DOHH2 (cell line): Measurements from ENCODE around the gene GUK1.

Experiments
- H3F3A ChIP-seq: fragments of 200-600 bp; sonication (generic), shearing (Covaris generic); 2 replicates; pipeline ENCODE4 v1.6.0; 2016; ENCODE audit warnings: antibody characterized with exemption, mild to moderate bottlenecking; ENCODE audit not compliant: control insufficient read depth, insufficient read depth
- H3K27ac ChIP-seq: fragments of 200-600 bp; sonication (generic); 2 replicates; pipeline ENCODE4 v1.5.1; 2014; ENCODE audit warnings: low read depth, mild to moderate bottlenecking, low read length, moderate library complexity
- H3K27me3 ChIP-seq: fragments of 200-600 bp; sonication (generic); 2 replicates; pipeline ENCODE4 v1.6.1; 2014; ENCODE audit warnings: mild to moderate bottlenecking, low read length, mixed read lengths; ENCODE audit not compliant: control insufficient read depth
- H3K36me3 ChIP-seq: fragments of 200-600 bp; sonication (generic); 2 replicates; pipeline ENCODE4 v1.6.1; 2014; ENCODE audit warnings: mild to moderate bottlenecking, low read length, moderate library complexity, mixed read lengths; ENCODE audit not compliant: control insufficient read depth
- H3K4me1 ChIP-seq: fragments of 200-600 bp; sonication (generic); 2 replicates; pipeline ENCODE4 v1.6.1; 2014; ENCODE audit warnings: mild to moderate bottlenecking, low read length, mixed read lengths; ENCODE audit not compliant: control insufficient read depth
- H3K4me2 ChIP-seq: fragments of 200-600 bp; sonication (generic); 2 replicates; pipeline ENCODE4 v1.6.0; 2014; ENCODE audit warnings: mild to moderate bottlenecking, low read length, moderate library complexity
- H3K4me3 ChIP-seq: fragments of 200-600 bp; sonication (generic); 2 replicates; pipeline ENCODE4 v1.5.1; 2014; ENCODE audit warnings: mild to moderate bottlenecking, low read length, mixed read lengths
- H3K79me2 ChIP-seq: fragments of 200-600 bp; sonication (generic); 2 replicates; pipeline ENCODE4 v1.6.1; 2014; ENCODE audit warnings: mild to moderate bottlenecking, low read length, mixed read lengths; ENCODE audit not compliant: control insufficient read depth
- H3K9me2 ChIP-seq: fragments of 200-600 bp; sonication (generic); replicated peaks from 2 replicates; pipeline ENCODE4 v1.6.1; 2014; ENCODE audit warnings: mild to moderate bottlenecking, low read length, mixed read lengths; ENCODE audit not compliant: control insufficient read depth
- H3K9me3 ChIP-seq: fragments of 200-600 bp; sonication (generic); 2 replicates; pipeline ENCODE4 v1.6.1; 2014; ENCODE audit warnings: antibody characterized with exemption, low read length, mixed read lengths; ENCODE audit not compliant: control insufficient read depth, insufficient read depth
- H4K20me1 ChIP-seq: fragments of 200-600 bp; sonication (generic); 2 replicates; pipeline ENCODE4 v1.6.0; 2014; ENCODE audit warnings: low read depth, mild to moderate bottlenecking, antibody characterized with exemption, low read length, moderate library complexity; ENCODE audit not compliant: control insufficient read depth, insufficient read depth
- EZH2phosphoT487 ChIP-seq: fragments of 200-600 bp; sonication (generic); IDR thresholded peaks from 2 replicates; pipeline ENCODE4 v1.6.1; 2017; ENCODE audit warnings: borderline replicate concordance, mild to moderate bottlenecking, antibody characterized with exemption, low read length, moderate library complexity, mixed read lengths
- TF ChIP-seq, protein P1 (sequence below): fragments of 200-600 bp; sonication (generic); IDR thresholded peaks from one replicate; pipeline ENCODE4 v1.5.1; 2014; ENCODE audit warnings: antibody characterized with exemption, mild to moderate bottlenecking, low read depth, low read length; ENCODE audit not compliant: poor library complexity, severe bottlenecking

The GUK1 gene

GRCh38 chr1:228123505-228123904 lies 16.6 kb upstream of the GUK1 start:
- H3K9me3 ChIP-seq = 0 out of 2 replicates have a peak, but pooled peaks cover 4% of the 10 kb centered on the region
- no peak overlapping the region for H3K4me3 ChIP-seq
- no peak for TF ChIP-seq EZH2phosphoT487
- TF ChIP-seq, protein P1, sequence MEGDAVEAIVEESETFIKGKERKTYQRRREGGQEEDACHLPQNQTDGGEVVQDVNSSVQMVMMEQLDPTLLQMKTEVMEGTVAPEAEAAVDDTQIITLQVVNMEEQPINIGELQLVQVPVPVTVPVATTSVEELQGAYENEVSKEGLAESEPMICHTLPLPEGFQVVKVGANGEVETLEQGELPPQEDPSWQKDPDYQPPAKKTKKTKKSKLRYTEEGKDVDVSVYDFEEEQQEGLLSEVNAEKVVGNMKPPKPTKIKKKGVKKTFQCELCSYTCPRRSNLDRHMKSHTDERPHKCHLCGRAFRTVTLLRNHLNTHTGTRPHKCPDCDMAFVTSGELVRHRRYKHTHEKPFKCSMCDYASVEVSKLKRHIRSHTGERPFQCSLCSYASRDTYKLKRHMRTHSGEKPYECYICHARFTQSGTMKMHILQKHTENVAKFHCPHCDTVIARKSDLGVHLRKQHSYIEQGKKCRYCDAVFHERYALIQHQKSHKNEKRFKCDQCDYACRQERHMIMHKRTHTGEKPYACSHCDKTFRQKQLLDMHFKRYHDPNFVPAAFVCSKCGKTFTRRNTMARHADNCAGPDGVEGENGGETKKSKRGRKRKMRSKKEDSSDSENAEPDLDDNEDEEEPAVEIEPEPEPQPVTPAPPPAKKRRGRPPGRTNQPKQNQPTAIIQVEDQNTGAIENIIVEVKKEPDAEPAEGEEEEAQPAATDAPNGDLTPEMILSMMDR = no peak

DNA sequence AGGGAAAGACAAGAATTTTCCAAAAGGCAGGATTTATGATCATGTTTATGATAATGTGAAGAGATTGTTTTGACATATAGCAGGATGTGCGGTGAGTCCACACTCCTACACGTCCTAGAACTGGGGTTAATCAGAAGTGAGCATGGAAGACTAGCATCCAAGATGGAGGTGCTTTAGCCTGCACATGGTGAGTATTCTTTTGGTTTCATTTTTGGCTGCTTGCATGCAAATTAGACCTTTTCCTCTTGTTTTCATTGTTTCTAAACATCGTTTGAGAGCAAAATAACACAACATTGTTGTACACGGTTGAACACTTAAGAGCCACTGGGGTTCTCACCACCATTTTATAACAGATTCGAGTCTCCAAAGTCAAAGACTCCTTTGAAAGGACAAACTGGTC lies 14.9 kb upstream of the GUK1 start:
- Histone ChIP-seq H3K4me3 (no peak overlapping the region), H3K27ac (no peak overlapping the region), H3K79me2 (no peaks in the 10 kb centered on the region), H3K9me2 (no peaks in the 10 kb centered on the region), H3K9me3 (no peaks in the 10 kb centered on the region), H3F3A (no peaks in the 10 kb centered on the region), H3K27me3 (no peaks in the 10 kb centered on the region; the same call in 1 of the 2 replicates), H3K4me1 (peaks cover 10% of the 10 kb centered on the region), H3K4me2 (no peak overlapping the region), H4K20me1 (no peaks in the 10 kb centered on the region), H3K36me3 (no peaks in the 10 kb centered on the region)
- TF ChIP-seq, protein P1 = no peak
- TF ChIP-seq EZH2phosphoT487 = no peak

More at GRCh38 chr1:228123505-228123904, 16.6 kb upstream of the GUK1 start:
- H3K36me3 ChIP-seq = no peaks in the 10 kb centered on the region
- no peaks in the 10 kb centered on the region for H3F3A ChIP-seq
- no peak overlapping the region for H3K4me2 ChIP-seq
- H3K27me3 ChIP-seq = no peaks in the 10 kb centered on the region
- H4K20me1 ChIP-seq = no peaks in the 10 kb centered on the region
- no peak overlapping the region for H3K27ac ChIP-seq
- peaks cover 10% of the 10 kb centered on the region for H3K4me1 ChIP-seq
- no peaks in the 10 kb centered on the region for H3K9me2 ChIP-seq
- no peaks in the 10 kb centered on the region for H3K79me2 ChIP-seq

DNA sequence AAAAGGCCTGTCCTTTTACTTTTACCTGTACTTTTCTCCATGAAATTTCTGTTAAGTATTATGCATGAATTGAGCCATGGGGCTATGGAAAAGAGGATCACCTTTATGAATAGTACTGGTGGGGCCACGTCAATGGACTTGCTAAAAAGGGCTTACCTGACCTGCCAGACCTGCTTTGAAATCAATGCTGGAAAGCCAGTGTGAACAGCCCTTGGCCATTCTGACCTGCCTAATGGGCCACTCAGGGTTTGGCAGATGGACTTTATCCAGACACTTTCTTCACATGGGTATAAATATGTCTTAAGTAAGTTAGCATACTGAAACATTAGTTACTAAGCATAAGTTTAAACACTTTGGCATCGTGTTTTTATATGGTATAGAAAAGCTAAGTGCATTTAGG lies 8.3 kb upstream of the GUK1 start:
- H3K27me3 ChIP-seq = no peaks in the 10 kb centered on the region; the same call in 1 of the 2 replicates

More for the DNA sequence above, 8.3 kb upstream of the GUK1 start:
- no peak for TF ChIP-seq EZH2phosphoT487
- TF ChIP-seq, protein P1 = no peak
- Histone ChIP-seq H3K36me3 (no peaks in the 10 kb centered on the region), H3K9me2 (no peaks in the 10 kb centered on the region), H3K4me2 (no peak overlapping the region), H3K79me2 (no peaks in the 10 kb centered on the region), H4K20me1 (no peaks in the 10 kb centered on the region), H3K4me1 (peaks cover 14% of the 10 kb centered on the region), H3K9me3 (no peaks in the 10 kb centered on the region), H3K27ac (no peak overlapping the region), H3K4me3 (no peak overlapping the region), H3F3A (peaks cover 5% of the 10 kb centered on the region; the same call in 1 of the 2 replicates)
